ENCODE results near the gene KCNE3. TPM values are rescaled to one million over a fixed set of nuclear protein-coding genes. Genes with fewer than 3 reads are reported as not detected.

Gene KCNE3
- total and polyA plus RNA-seq, 2 experiments from 2014 or later: 2.3 to 10.6 TPM

GRCh38 chr11:74453373-74453975 lies 13.9 kb downstream of the KCNE3 start:
- Mint-ChIP-seq H3K36me3 (ENCODE audit: low read depth) (no peaks in the 10 kb centered on the region), H3K9me3 (no peaks in the 10 kb centered on the region), H3K4me3 (no peak overlapping the region), H3K27me3 (ENCODE audit: insufficient read depth, low read depth, poor library complexity) (no peaks in the 10 kb centered on the region), H3K4me1 (peaks cover 2% of the 10 kb centered on the region; the same call in 1 of the 3 replicates), H3K27ac (no peak overlapping the region)
- no peaks in the 10 kb centered on the region for H3K36me3 ChIP-seq (ENCODE audit: insufficient read depth)
- H3K27ac ChIP-seq (ENCODE audit: low read depth): no peak overlapping the region
- no peak overlapping the region for H3K4me3 ChIP-seq
- DNase-seq (ENCODE audit: low spot score): peak; percentile 92
- peak; percentile 90 to 91 for TF ChIP-seq CTCF (conservative IDR thresholded peaks at IDR 0.05; ENCODE audit: low read depth in 2 of 2)
- TF ChIP-seq ETS1 (IDR thresholded peaks at IDR 0.05): no peak
- no peak for TF ChIP-seq ZNF331 (CRISPR knock-in tag; IDR thresholded peaks at IDR 0.05; ENCODE audit: low read depth)
- TF ChIP-seq JUNB (IDR thresholded peaks at IDR 0.05; ENCODE audit: unreplicated experiment): no peak
- TF ChIP-seq ZNF462 (CRISPR knock-in tag; IDR thresholded peaks at IDR 0.05): no peak
- no peaks in the 10 kb centered on the region for H3K9me2 ChIP-seq (ENCODE audit: insufficient read depth)
- H3K27me3 ChIP-seq (ENCODE audit: insufficient read depth): no peaks in the 10 kb centered on the region
- no peaks in the 10 kb centered on the region for H4K20me1 ChIP-seq (replicated peaks; ENCODE audit: insufficient read depth)
- ATAC-seq: peak; percentile 93
- H3K4me1 ChIP-seq (ENCODE audit: insufficient read depth): no peaks in the 10 kb centered on the region
- H3K79me2 ChIP-seq (replicated peaks; ENCODE audit: insufficient read depth): no peaks in the 10 kb centered on the region
- H2AFZ ChIP-seq: no peak overlapping the region
- no peak overlapping the region for H3K4me2 ChIP-seq
- no peaks in the 10 kb centered on the region for H3F3A ChIP-seq (replicated peaks; ENCODE audit: low read depth)
